ENCODE measurements around the gene CCZ1B.
"Not testable (repeated sequence)": the region's sequence is repeated elsewhere in the genome, so short reads cannot be mapped to it uniquely, and the experiment has no call there.

CCZ1B gene

GRCh38 chr7:6826151-6826550 lies at the start of gene CCZ1B:
Gene CCZ1B, minus strand, starts transcription at chr7:6826275. Its CDS starts 78 bp downstream, at chr7:6826197.
- DNase-seq (ENCODE audit: low read depth), result peak; percentile 64

- not testable (repeated sequence) for DNase-seq (ENCODE audit: low read depth)
Measured at GRCh38 chr7:6875022-6875421, 48.9 kb upstream of the CCZ1B start.

GRCh38 chr7:6872246-6872945 lies 46.3 kb upstream of the CCZ1B start:
- DNase-seq (ENCODE audit: low read depth), result not testable (repeated sequence)

DNA sequence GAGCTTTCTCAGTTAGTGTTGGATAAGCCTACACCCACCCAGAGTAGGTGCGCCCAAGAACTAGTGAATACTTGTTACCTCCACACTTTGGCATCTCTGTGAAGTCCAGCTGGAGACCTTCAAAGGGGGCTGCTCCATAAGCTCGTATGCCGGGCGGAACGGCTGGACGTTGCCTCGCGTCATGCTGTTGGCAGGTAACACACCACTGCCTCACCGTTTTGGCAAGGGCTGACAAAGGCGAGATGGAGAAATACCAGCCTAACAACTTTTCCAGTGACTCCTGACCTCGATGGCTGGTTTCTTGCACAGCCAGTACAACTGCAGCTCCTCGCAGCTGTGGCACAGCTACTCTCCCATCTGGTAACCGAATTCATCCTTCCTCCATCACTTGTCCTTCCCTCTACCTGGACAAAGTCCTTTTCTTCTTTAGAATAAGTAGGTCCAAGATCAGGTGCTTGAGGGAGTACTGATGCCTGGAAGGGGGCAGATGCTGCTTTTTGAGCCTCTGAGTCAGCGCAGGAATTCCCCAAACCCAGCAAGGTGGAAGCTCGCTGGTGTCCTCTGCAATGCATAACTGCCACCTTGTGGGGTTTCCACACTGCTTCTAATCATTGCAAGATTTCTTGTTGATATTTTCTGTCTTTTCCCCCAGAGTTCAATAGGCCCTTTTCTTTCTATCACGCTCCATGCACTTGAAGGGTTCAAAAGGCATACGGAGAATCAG lies 45.5 kb upstream of the CCZ1B start:
- not testable (repeated sequence) for DNase-seq (ENCODE audit: low read depth)

DNA sequence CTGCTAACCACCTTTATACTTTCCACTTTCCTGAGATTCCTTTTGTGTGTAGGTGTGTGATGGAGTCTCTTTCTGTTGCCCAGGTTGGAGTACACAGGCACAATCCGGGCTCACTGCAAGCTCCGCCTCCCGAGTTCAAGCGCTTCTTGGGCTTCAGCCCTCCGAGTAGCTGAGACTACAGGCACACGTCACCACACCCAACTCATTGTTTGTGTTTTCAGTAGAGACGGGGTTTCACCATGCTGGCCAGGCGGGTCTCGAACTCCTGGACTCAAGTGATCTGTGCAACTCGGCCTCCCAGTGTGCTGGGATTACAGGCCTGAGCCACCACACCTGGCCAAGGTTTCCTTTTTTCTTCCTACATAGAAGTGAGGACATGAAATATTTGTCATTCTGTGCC lies 38.7 kb upstream of the CCZ1B start:
- DNase-seq (ENCODE audit: low read depth), result not testable (repeated sequence)

GRCh38 chr7:6864188-6864587 lies 38.1 kb upstream of the CCZ1B start:
- not testable (repeated sequence) for DNase-seq (ENCODE audit: low read depth)

GRCh38 chr7:6862876-6863275 lies 36.8 kb upstream of the CCZ1B start:
- DNase-seq (ENCODE audit: low read depth), result not testable (repeated sequence)

DNA sequence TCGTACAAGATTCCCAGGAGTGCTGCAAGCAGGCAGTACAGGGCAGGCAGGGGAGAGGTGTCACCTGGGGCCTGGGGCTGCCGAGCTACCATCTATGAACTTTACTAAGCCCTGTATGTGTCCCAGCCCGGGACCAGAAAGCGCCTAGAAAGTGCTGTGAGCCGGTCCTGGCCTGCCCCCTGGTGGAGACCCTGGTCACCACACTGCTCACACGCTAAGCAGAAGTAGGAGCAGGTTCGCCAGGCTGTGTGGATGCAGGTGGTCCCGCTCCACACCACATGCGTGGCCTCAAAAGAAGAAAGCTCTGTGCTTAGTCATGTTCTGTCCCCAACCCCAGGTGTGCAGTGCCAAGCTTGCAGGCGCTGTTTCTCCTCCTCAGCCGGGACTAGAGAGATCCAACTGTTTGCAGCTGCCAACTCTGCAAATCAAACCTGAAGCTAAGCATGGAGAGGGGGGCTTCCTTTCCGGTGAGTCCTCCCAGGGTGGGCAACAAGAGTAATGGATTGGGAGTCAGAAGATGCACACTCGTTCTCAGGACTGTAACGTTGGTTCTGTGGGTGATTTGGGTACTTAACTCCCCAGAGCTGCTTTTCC lies 31.7 kb upstream of the CCZ1B start:
- DNase-seq (ENCODE audit: low read depth), result peak; percentile 59

- DNase-seq (ENCODE audit: low read depth), result not testable (repeated sequence)
Measured at GRCh38 chr7:6855563-6856131, 29.6 kb upstream of the CCZ1B start.

DNA sequence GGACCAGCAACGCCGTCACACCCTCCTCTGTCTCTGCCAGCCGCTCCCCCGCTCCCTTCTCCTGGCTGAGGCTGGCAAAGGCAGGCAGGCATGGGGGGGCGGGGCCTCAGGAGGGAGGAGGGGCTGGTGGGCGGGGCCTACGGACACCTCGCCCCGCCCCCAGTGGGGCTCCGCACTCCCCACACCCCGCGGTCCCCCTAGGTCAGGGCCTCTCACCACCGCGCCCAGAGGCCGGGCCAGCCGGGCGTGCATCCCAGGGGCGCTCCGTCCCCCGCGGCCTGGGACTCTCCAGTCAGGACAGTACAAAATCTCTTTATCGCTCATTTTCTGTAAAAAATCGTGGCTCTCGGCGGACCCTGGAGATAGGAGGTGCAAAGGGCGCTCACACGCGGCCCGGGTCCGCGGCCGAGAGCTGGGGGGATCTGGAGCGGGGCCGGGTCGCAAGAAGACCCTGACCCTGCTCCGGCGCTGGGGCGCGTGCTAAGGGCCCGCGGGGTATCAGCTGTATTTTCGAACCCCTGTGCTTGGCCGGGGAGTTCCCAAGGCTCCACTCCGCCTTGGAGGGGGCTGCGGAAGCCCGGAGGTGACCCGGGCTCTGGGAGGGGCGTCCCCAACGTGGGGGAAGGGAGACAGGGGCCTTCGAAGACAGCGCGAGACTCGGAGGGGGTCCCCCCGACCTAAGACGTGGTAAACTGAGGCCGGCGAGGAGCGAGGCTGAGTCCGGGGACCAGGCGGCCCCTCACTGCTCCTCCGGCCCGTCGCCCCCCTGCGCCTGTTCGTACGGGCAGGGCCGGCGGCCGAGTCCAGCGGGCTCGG lies 28.9 kb upstream of the CCZ1B start:
- not testable (repeated sequence) for DNase-seq (ENCODE audit: low read depth)

GRCh38 chr7:6853681-6854080 lies 27.6 kb upstream of the CCZ1B start:
- not testable (repeated sequence) for DNase-seq (ENCODE audit: low read depth)

GRCh38 chr7:6849127-6849526 lies 23.1 kb upstream of the CCZ1B start:
- not testable (repeated sequence) for DNase-seq (ENCODE audit: low read depth)

DNA sequence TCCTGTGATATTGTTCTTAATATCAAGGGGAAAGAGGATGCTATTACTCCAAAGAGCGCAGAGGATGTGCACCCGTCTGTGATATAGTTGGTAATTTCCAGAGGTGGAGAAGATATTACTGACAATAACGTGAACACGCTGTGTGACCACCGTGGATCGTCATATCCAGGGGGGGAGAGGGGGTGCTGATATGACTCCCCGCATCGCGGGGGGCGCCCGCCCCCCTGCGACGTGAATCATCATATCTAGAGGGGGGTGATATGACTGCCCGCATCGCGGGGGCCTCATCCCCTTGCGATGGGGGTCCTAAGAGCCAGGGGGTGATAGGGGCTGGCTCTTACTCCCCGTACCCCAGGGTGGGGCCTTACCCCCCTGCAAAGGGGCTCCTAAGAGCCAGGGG lies 21.7 kb upstream of the CCZ1B start:
- DNase-seq (ENCODE audit: low read depth), result not testable (repeated sequence)

GRCh38 chr7:6845971-6846449 lies 19.9 kb upstream of the CCZ1B start:
- DNase-seq (ENCODE audit: low read depth), result not testable (repeated sequence)

- not testable (repeated sequence) for DNase-seq (ENCODE audit: low read depth)
Measured at GRCh38 chr7:6843654-6844053, 17.6 kb upstream of the CCZ1B start.

DNA sequence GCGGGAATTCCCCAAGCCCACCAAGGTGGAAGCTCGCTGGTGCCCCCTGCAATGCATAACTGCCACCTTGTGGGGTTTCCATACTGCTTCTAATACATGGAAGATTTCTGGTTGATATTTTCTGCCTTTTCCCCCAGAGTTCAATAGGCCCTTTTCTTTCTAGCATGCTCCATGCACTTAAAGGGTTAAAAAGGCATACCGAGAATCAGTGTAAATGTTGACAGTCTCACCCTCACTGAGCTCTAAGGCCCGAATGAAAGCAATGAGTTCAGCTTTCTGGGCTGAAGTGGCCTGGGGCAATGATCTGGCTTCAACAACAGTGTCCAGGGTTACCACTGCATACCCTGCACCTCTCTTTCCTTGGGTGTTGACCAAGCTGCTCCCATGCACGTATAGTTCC lies 17.0 kb upstream of the CCZ1B start:
- DNase-seq (ENCODE audit: low read depth), result not testable (repeated sequence)

- DNase-seq (ENCODE audit: low read depth), result not testable (repeated sequence)
Measured at GRCh38 chr7:6842278-6842921, 16.3 kb upstream of the CCZ1B start.

DNA sequence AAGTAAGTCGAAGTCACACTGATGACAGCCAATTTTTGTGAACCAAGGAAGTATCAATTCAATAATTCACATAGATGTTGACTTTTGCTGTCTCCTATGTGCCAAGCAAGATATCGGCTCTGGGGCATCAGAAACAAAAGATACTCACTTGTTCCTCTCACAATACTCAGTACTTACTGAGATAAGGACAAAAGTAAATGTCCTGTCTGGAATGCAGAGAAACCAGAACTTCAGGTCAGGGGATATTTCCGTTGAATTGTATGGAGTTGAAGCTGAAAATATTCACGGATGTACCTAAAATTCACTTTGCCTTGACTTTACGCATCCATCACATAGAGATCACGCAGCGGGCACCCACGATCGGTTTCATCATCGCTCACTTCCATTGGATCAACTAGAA lies 11.0 kb upstream of the CCZ1B start:
- not testable (repeated sequence) for DNase-seq (ENCODE audit: low read depth)

DNA sequence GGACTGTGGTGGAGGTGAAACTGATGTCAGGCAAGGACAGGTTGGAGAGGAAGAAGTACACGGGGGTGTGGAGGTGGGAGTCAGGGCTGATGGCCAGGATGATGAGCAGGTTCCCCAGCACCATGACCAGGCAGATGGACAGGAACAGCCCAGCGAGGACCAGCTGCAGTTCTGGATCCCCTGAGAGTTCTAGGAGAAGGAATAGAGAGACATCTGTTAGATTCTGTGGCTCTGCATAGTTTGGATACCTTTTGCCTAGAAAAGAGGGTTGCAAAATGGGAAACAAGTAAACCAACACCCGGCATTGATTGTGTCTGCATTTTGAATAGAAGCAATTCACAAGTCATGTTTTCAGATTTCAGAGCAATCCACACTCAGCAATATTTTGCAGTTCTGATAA lies 9.4 kb upstream of the CCZ1B start:
- not testable (repeated sequence) for DNase-seq (ENCODE audit: low read depth)

GRCh38 chr7:6833636-6834035 lies 7.6 kb upstream of the CCZ1B start:
- no peak for DNase-seq (ENCODE audit: low read depth)

All from stimulated activated CD8-positive, alpha-beta memory T cell treated with anti-CD3 and anti-CD28 coated beads, Interleukin-7, amount 100 ng/mL, for 24 hours (primary cell).